Measurements from ENCODE around the gene FAM78A.

The FAM78A gene

DNA sequence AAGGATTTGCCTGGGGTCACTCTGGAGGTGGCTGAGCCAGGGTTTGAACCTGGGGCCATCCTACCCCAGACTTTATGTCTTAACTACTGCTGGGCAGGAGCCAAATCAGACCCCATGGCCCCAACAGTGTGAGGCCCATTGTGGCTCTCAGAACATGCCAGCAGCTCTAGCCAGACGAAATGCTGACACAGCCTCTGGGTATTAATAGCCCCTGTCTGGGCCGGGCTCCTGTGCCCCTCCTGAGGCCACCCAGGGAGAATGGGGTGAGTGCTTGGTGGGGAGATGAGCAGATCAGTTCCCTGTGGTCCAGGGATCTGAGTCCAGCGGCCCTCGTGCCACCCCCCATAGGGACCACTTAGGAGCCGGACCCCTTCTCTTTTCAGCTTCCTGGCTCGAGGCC lies 11.0 kb upstream of the FAM78A start:
- peaks cover 29% of the 10 kb centered on the region for H3K4me1 Mint-ChIP-seq
- TF ChIP-seq CTCF (IDR thresholded peaks at IDR 0.05; ENCODE audit: unreplicated experiment in 3 of 3), result no peak
- H3K36me3 Mint-ChIP-seq (ENCODE audit: low read depth), result no peaks in the 10 kb centered on the region
- H3K4me3 Mint-ChIP-seq, result no peak overlapping the region
- H3K27me3 Mint-ChIP-seq (ENCODE audit: low read depth), result peaks cover 30% of the 10 kb centered on the region
- H3K27ac Mint-ChIP-seq, result no peak overlapping the region
- no peaks in the 10 kb centered on the region for H3K9me3 Mint-ChIP-seq

GRCh38 chr9:131284856-131285255 lies 8.5 kb upstream of the FAM78A start:
- Mint-ChIP-seq H3K36me3 (ENCODE audit: low read depth) (no peaks in the 10 kb centered on the region), H3K4me1 (peaks cover 29% of the 10 kb centered on the region), H3K4me3 (no peak overlapping the region), H3K27ac (no peak overlapping the region), H3K9me3 (no peaks in the 10 kb centered on the region), H3K27me3 (ENCODE audit: low read depth) (peaks cover 52% of the 10 kb centered on the region)
- no peak for TF ChIP-seq CTCF (IDR thresholded peaks at IDR 0.05; ENCODE audit: unreplicated experiment in 3 of 3)

- no peak overlapping the region for H3K27ac Mint-ChIP-seq
- H3K4me1 Mint-ChIP-seq, result peaks cover 19% of the 10 kb centered on the region
- peak overlapping the region; percentile 51 to 70 (median 59) for H3K4me3 Mint-ChIP-seq
- TF ChIP-seq CTCF (IDR thresholded peaks at IDR 0.05; ENCODE audit: unreplicated experiment in 3 of 3), result no peak
- no peaks in the 10 kb centered on the region for H3K36me3 Mint-ChIP-seq (ENCODE audit: low read depth)
- no peaks in the 10 kb centered on the region for H3K9me3 Mint-ChIP-seq
- peaks cover 59% of the 10 kb centered on the region for H3K27me3 Mint-ChIP-seq (ENCODE audit: low read depth)
Observed at GRCh38 chr9:131282688-131283422, 6.5 kb upstream of the FAM78A start.

DNA sequence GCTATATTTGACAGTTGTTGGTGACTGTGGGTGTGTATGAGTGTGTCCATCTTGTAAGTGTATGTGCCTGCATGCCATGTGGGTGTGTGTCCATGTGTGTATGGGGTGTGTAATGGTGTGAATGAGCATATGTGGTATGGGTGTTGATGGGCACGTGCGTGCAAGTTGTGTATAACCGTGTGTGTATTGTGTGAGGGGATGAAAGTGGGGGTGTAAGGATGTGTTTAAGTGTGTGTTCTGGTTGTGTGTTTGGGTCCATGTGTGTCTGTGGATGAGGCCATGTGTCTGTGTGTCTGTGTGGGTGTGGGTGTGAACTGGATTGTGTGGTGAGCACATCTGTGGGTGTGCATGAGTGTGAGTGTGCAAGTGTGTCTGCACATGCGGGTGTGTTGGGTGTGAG lies 5.9 kb upstream of the FAM78A start:
- Mint-ChIP-seq H3K27ac (no peak overlapping the region), H3K4me3 (peak overlapping the region; percentile 65 to 66 (median 66)), H3K36me3 (ENCODE audit: low read depth) (no peaks in the 10 kb centered on the region), H3K4me1 (peaks cover 16% of the 10 kb centered on the region), H3K27me3 (ENCODE audit: low read depth) (peaks cover 59% of the 10 kb centered on the region), H3K9me3 (no peaks in the 10 kb centered on the region)
- TF ChIP-seq CTCF (IDR thresholded peaks at IDR 0.05; ENCODE audit: unreplicated experiment in 3 of 3), result no peak

DNA sequence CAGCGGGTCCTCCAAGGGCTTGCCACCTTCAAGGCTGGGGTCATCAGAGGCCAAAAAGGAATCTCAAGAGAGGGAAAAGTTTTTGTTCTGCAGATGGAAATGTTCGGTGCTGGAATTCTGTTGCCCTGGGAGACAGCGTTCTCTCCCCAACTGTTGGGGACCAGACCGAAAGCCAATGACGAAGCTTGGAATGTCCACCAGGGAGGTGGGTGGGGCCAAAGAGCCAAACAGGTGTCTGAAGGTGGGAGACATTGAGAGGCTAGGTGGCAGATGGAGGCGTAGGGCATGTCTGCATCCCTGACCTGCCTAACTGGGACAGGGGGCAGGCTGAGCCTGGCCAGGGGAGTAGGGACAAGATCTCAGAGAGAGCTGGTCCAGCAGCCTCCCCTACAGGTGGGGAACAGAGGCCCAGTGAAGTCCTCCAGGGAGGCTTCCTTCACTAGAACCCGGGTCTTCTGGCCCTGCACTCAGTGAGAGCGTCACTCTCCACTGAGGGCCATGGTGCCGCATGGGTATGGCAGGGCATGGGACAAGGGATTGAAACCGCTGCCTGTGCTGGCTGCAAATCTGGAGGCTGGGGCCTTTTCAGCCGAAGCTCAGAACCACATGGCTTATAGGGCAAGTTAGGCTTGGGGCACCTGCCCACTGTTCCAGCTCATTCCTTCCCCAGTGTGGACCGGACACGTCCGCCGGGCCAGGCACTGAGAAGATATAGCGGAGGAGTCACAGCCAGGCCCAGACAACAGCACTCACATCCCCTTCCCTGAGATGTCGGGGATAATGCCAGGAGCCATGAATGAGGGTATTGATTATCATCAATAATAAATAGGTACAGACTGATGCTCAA lies 5.0 kb upstream of the FAM78A start:
- Mint-ChIP-seq H3K4me1 (peaks cover 8% of the 10 kb centered on the region), H3K9me3 (no peaks in the 10 kb centered on the region), H3K27me3 (ENCODE audit: low read depth) (peaks cover 61% of the 10 kb centered on the region), H3K4me3 (peak overlapping the region; percentile 65 to 66 (median 66)), H3K27ac (no peak overlapping the region), H3K36me3 (ENCODE audit: low read depth) (no peaks in the 10 kb centered on the region)
- no peak for TF ChIP-seq CTCF (IDR thresholded peaks at IDR 0.05; ENCODE audit: unreplicated experiment in 3 of 3)

Measured in nephron (organoid).